ENCODE measurements around the gene GULP1. TPM values are rescaled to one million over a fixed set of nuclear protein-coding genes. Genes with fewer than 3 reads are reported as not detected.

The GULP1 gene
- total and polyA plus RNA-seq, 2 of the 4 experiments (the other 2 are of a cell fraction) = 24.4 to 40.1 TPM

GRCh38 chr2:188596054-188596453 lies 304.4 kb downstream of the GULP1 start:
- TF ChIP-seq POLR2A (IDR thresholded peaks at IDR 0.05; ENCODE audit: low read depth, low read length) (no peak), USF2 (IDR thresholded peaks at IDR 0.05; ENCODE audit: low read depth, low read length) (no peak), RAD21 (IDR thresholded peaks at IDR 0.05; ENCODE audit: low read length) (no peak), BHLHE40 (IDR thresholded peaks at IDR 0.05; ENCODE audit: low read depth, low read length) (no peak)
- H3K27me3 ChIP-seq (ENCODE audit: control insufficient read depth, insufficient read depth, low read length) = no peaks in the 10 kb centered on the region
- no peak overlapping the region for H4K8ac ChIP-seq (ENCODE audit: low read depth in 2 of 2, low read length in 2 of 2)
- no peak overlapping the region for H2AFZ ChIP-seq (replicated peaks; ENCODE audit: low read length, poor library complexity)
- no peak overlapping the region for H2BK120ac ChIP-seq (ENCODE audit: low read depth, low read length)
- no peak overlapping the region for H2AK5ac ChIP-seq (ENCODE audit: low read depth, low read length)
- H3K4ac ChIP-seq (ENCODE audit: low read depth, low read length) = no peak overlapping the region
- ChIA-PET CTCF (no interaction called here), POLR2A (ENCODE audit: unreplicated experiment) (no interaction called here)
- in situ Hi-C loops (cut with MboI; ENCODE audit: low sequenced_read_pairs) (no loop called here), dilution Hi-C loops (cut with HindIII; ENCODE audit: low sequenced_read_pairs, unreplicated experiment) (no loop called here), intact Hi-C loops (cut with micrococcal nuclease) (loop anchor here (5.0 kb wide), 1 partner anchor 64 kb away; no protein-coding TSS in a partner anchor)
- no peak overlapping the region for H4K91ac ChIP-seq (ENCODE audit: insufficient read depth, low read depth, low read length)
- no TSS peak for BruUV-seq (replicated peaks)
- H3K79me1 ChIP-seq (ENCODE audit: low read depth in 1 of 2, low read length in 2 of 2) = no peaks in the 10 kb centered on the region
- no peak overlapping the region for H3K4me2 ChIP-seq (ENCODE audit: low read depth, low read length)
- peaks cover 2% of the 10 kb centered on the region; the same call in 1 of the 2 replicates for H3K9me1 ChIP-seq (ENCODE audit: insufficient read depth, low read length)
- no peak overlapping the region for H4K5ac ChIP-seq (ENCODE audit: low read depth, low read length)
- no peak overlapping the region for H3K9ac ChIP-seq (ENCODE audit: low read depth, low read length)
- no peak overlapping the region for H2BK20ac ChIP-seq (ENCODE audit: low read depth, low read length)
- no peak overlapping the region for H2BK15ac ChIP-seq (ENCODE audit: low read depth, low read length)
- no peak overlapping the region for H3K23ac ChIP-seq (ENCODE audit: low read depth, low read length)
- H3K56ac ChIP-seq (ENCODE audit: extremely low read depth, insufficient read depth, low read length) = no peak overlapping the region
- H3K4me3 ChIP-seq (ENCODE audit: insufficient read depth, low read depth, low read length) = no peak overlapping the region
- DNase-seq (peak; percentile 55), ATAC-seq (ENCODE audit: low read depth) (no peak)
- no peak overlapping the region for H3K27ac ChIP-seq (ENCODE audit: insufficient read depth, low read length)
- H3K4me1 ChIP-seq (ENCODE audit: control insufficient read depth, insufficient read depth, low read length) = peaks cover 2% of the 10 kb centered on the region; the same call in 1 of the 2 replicates
- no peaks in the 10 kb centered on the region for H4K20me1 ChIP-seq (ENCODE audit: insufficient read depth, low read length)
- H2AK9ac ChIP-seq (replicated peaks; ENCODE audit: low read depth, low read length, poor library complexity) = no peak overlapping the region
- H3K14ac ChIP-seq (replicated peaks; ENCODE audit: low read depth, low read length) = no peak overlapping the region
- no peak overlapping the region for H2BK5ac ChIP-seq (ENCODE audit: low read depth, low read length, poor library complexity, severe bottlenecking)
- no CpG with 5 or more reads among the region's 1 CpG for WGBS, 2 experiments (ENCODE audit: extremely low coverage in 2 of 2, insufficient read length in 1 of 2)
- no peak overlapping the region for H3K18ac ChIP-seq (ENCODE audit: low read depth, low read length)
- no peaks in the 10 kb centered on the region for H3K36me3 ChIP-seq (ENCODE audit: control insufficient read depth, insufficient read depth, low read length)
- H3K9me3 ChIP-seq (ENCODE audit: control insufficient read depth, insufficient read depth, low read length) = no peaks in the 10 kb centered on the region
